Prostate gland (tissue), 2 donors: ENCODE results near the gene MAGEB6B. TPM values are rescaled to one million over a fixed set of nuclear protein-coding genes. Genes with fewer than 3 reads are reported as not detected.
"Not testable (repeated sequence)": the region's sequence is repeated elsewhere in the genome, so short reads cannot be mapped to it uniquely, and the experiment has no call there.

Experiments used
- DNase-seq: peaks from one replicate; pipeline ENCODE4 v3.0.0-alpha.2; 2019; ENCODE audit warnings: low spot score
- H3K27ac ChIP-seq, 2 donors: fragments of 200-600 bp; sonication (generic); 2 replicates each; pipeline ENCODE4 v1.5.1; 2017 to 2019
- H3K27me3 ChIP-seq: fragments of 200-600 bp; sonication (generic); replicated peaks from 2 replicates; pipeline ENCODE4 v1.5.1; 2019; ENCODE audit not compliant: insufficient read depth
- H3K36me3 ChIP-seq, 2 donors: fragments of 200-600 bp; sonication (generic); 1 replicate in 1 of 2; 2 replicates in 1 of 2; pipeline versions ENCODE4 v1.5.1 to v1.8.1; 2017 to 2019
- H3K4me1 ChIP-seq: fragments of 200-600 bp; sonication (generic); replicated peaks from 2 replicates; pipeline ENCODE4 v1.5.1; 2019
- H3K4me3 ChIP-seq, 2 donors: fragments of 200-600 bp; sonication (generic); 2 replicates each; pipeline ENCODE4 v1.5.1; 2017 to 2019
- H3K9me3 ChIP-seq: fragments of 200-600 bp; sonication (generic); 2 replicates; pipeline ENCODE4 v1.5.1; 2017
- POLR2A ChIP-seq: fragments of 450-650 bp; IDR thresholded peaks from one replicate; pipeline ENCODE4 v1.6.1; 2016; ENCODE audit warnings: antibody characterized with exemption, mild to moderate bottlenecking
- POLR2AphosphoS5 ChIP-seq: sonication (generic); formaldehyde crosslinking; IDR thresholded peaks from one replicate; pipeline ENCODE4 v1.6.1; 2017; ENCODE audit warnings: antibody characterized with exemption
- WGBS: methylation state at CpG from one replicate; pipeline ENCODE4 v1.1.5; 2018; 5-methylcytosine and 5-hydroxymethylcytosine counted together
- intact Hi-C: fragments of 100-400 bp; cut with DNase I; formaldehyde crosslinking; loops from one replicate; pipeline ENCODE4 v1.14.2; 2022
- total RNA-seq, 2 donors: library from RNA; depleted of rRNA; stranded (reverse); fragments of >200 nt; gene quantifications; one replicate each; pipeline ENCODE4 v1.1.0, GENCODE V29; 2016
- TF ChIP-seq, protein P1 (sequence below), 4 experiments: fragments of 200-600 bp in 2 of 4; fragments of 450-650 bp in 2 of 4; sonication (generic) in 2 of 4; IDR thresholded peaks; 1 replicate in 3 of 4; 2 replicates in 1 of 4; pipeline ENCODE4 v1.5.1; 2016 to 2019; ENCODE audit warnings: antibody characterized with exemption in 4 of 4, mild to moderate bottlenecking in 2 of 4, moderate library complexity in 2 of 4

The MAGEB6B gene, protein sequence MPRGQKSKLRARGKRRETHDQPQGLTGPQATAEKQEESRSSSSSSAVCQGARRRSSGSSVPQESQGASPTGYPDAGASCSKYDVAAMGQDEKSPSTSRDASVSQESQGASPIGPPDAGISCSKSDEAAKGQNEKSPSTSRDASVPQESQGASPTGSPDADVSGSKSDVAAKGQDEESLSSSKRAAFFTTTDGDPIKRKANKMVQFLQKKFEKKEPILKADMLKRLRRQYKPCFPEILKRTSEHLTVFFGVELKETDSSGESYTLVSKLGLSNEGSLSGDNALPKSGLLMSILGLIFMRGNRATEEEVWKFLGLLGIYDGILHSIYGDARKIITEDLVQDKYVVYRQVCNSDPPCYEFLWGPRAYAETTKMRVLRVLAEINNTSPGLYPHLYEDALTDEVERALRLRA
- not detected for total RNA-seq

DNA sequence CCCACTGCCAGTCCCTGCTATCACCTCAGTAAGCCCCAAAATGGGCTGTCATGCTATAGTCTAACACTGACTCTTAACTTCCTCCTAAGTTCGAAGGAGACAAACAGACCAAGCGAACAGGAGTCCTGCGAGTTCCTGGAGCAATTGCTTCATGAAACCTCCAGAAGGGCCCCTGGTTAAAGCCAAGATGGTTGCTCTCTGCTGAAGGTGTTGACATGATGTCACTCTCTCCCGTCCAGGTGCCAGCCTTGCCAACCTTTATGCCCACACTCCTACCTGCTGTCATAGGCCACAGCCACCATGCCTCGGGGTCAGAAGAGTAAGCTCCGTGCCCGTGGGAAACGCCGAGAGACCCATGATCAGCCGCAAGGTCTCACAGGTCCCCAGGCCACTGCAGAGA, at the start of gene MAGEB6B:
Gene MAGEB6B, plus strand, starts transcription at position 301 of the 400 bp plus-strand sequence. Its CDS starts 0 bp downstream, at position 301.
- Histone ChIP-seq H3K36me3 (no peaks in the 10 kb centered on the region), H3K27me3 (no peaks in the 10 kb centered on the region), H3K4me1 (no peaks in the 10 kb centered on the region), H3K27ac (no peak within 1 kb of the TSS), H3K4me3 (no peak within 1 kb of the TSS), H3K9me3 (no peaks in the 10 kb centered on the region)
- TF ChIP-seq, protein P1, sequence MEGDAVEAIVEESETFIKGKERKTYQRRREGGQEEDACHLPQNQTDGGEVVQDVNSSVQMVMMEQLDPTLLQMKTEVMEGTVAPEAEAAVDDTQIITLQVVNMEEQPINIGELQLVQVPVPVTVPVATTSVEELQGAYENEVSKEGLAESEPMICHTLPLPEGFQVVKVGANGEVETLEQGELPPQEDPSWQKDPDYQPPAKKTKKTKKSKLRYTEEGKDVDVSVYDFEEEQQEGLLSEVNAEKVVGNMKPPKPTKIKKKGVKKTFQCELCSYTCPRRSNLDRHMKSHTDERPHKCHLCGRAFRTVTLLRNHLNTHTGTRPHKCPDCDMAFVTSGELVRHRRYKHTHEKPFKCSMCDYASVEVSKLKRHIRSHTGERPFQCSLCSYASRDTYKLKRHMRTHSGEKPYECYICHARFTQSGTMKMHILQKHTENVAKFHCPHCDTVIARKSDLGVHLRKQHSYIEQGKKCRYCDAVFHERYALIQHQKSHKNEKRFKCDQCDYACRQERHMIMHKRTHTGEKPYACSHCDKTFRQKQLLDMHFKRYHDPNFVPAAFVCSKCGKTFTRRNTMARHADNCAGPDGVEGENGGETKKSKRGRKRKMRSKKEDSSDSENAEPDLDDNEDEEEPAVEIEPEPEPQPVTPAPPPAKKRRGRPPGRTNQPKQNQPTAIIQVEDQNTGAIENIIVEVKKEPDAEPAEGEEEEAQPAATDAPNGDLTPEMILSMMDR (IDR thresholded peaks at IDR 0.05), result no peak
- TF ChIP-seq POLR2A (no peak), POLR2AphosphoS5 (no peak)
- intact Hi-C loops, result no loop called here
- WGBS, result 89% methylated on average over 10 of the region's 10 CpGs
- DNase-seq, result no peak

DNA sequence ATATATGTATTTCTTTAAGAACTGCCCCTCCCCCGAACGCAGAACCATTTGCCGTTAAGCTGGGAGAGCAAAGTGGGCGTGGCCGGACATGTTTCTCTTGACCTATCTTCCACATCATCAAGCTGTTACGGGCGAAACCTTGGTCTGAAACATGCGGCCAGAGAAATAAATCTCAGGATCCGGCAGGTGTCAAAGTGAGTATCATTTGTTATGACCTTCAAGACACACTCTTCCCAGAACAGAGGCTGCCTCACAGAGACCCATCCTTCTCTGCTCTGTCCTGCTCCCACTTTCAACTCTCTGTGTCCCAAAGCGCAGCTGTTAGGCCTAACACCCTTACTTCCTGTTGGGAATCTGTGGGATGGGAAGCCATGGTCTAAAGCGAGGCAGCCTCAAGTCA, 22.1 kb upstream of the MAGEB6B start, which contains the start of gene MAGEB18:
Gene MAGEB18, plus strand, starts transcription at position 70 of the 400 bp plus-strand sequence. CDS start 643 bp downstream, outside the sequence.
- no peak for DNase-seq
- Histone ChIP-seq H3K36me3 (no peaks in the 10 kb centered on the region), H3K4me3 (no peak within 1 kb of the TSS), H3K27ac (no peak within 1 kb of the TSS), H3K27me3 (no peaks in the 10 kb centered on the region), H3K4me1 (no peaks in the 10 kb centered on the region), H3K9me3 (no peaks in the 10 kb centered on the region)
- intact Hi-C loops, result no loop called here
- TF ChIP-seq, protein P1 (IDR thresholded peaks at IDR 0.05), result no peak
- TF ChIP-seq POLR2AphosphoS5 (no peak), POLR2A (no peak)
- 84% methylated on average over 11 of the region's 11 CpGs for WGBS

- H3K4me1 ChIP-seq, result no peaks in the 10 kb centered on the region
- 18% methylated on average over 2 of the region's 2 CpGs for WGBS
- DNase-seq, result no peak
- no peak overlapping the region for H3K4me3 ChIP-seq
- no peaks in the 10 kb centered on the region for H3K36me3 ChIP-seq
- TF ChIP-seq, protein P1 (IDR thresholded peaks at IDR 0.05), result no peak
- TF ChIP-seq POLR2AphosphoS5 (no peak), POLR2A (no peak)
- H3K9me3 ChIP-seq, result no peaks in the 10 kb centered on the region
- no peaks in the 10 kb centered on the region for H3K27me3 ChIP-seq
- H3K27ac ChIP-seq, result no peak overlapping the region
- intact Hi-C loops, result no loop called here
Measured at GRCh38 chrX:26146024-26146423, 14.4 kb upstream of the MAGEB6B start.

- WGBS, result 93% methylated on average over 16 of the region's 17 CpGs
- Histone ChIP-seq H3K4me1 (no peaks in the 10 kb centered on the region), H3K9me3 (no peaks in the 10 kb centered on the region), H3K36me3 (no peaks in the 10 kb centered on the region), H3K4me3 (no peak within 1 kb of the TSS), H3K27me3 (no peaks in the 10 kb centered on the region), H3K27ac (no peak within 1 kb of the TSS)
- intact Hi-C loops, result no loop called here
- no peak for DNase-seq
- no peak for TF ChIP-seq POLR2A
- no peak for TF ChIP-seq POLR2AphosphoS5
- TF ChIP-seq, protein P1 (IDR thresholded peaks at IDR 0.05), result no peak
Measured at GRCh38 chrX:26192204-26192603, 31.8 kb downstream of the MAGEB6B start, which contains the start of gene MAGEB6. Gene MAGEB6 (plus strand): TSS chrX:26192440. CDS start chrX:26193847, 1,407 bp downstream.

GRCh38 chrX:26203561-26203960, 43.2 kb downstream of the MAGEB6B start:
- Histone ChIP-seq H3K36me3 (no peaks in the 10 kb centered on the region), H3K27me3 (no peaks in the 10 kb centered on the region), H3K4me1 (no peaks in the 10 kb centered on the region), H3K9me3 (no peaks in the 10 kb centered on the region), H3K4me3 (no peak overlapping the region), H3K27ac (no peak overlapping the region)
- TF ChIP-seq, protein P1 (IDR thresholded peaks at IDR 0.05), result no peak
- no peak for TF ChIP-seq POLR2A
- TF ChIP-seq POLR2AphosphoS5, result no peak
- intact Hi-C loops, result no loop called here
- no peak for DNase-seq

- H3K9me3 ChIP-seq, H3K27ac ChIP-seq, DNase-seq, H3K4me3 ChIP-seq, H3K27me3 ChIP-seq, H3K36me3 ChIP-seq, H3K4me1 ChIP-seq, intact Hi-C loops: not testable (repeated sequence)
- WGBS, result 98% methylated on average over 9 of the region's 27 CpGs
Measured at GRCh38 chrX:26204717-26205116, 44.3 kb downstream of the MAGEB6B start.
